ENCODE results near the gene SREK1. TPM values are rescaled to one million over a fixed set of nuclear protein-coding genes. Genes with fewer than 3 reads are reported as not detected.

Gene SREK1
- total and polyA plus RNA-seq, 3 donors from 2014 or later: 28.4 to 139 (median 108) TPM

- 84 to 85% methylated on average over 4 of the region's 4 CpGs for WGBS, 2 donors
- Histone ChIP-seq H3K9me3 (no peaks in the 10 kb centered on the region), H3K4me1 (no peaks in the 10 kb centered on the region), H3K4me3 (no peak overlapping the region), H3K36me3 (ENCODE audit: low read depth, missing control alignments) (no peaks in the 10 kb centered on the region), H3K27ac (no peak overlapping the region), H3K27me3 (no peaks in the 10 kb centered on the region)
- DNase-seq: no peak
- no peak for TF ChIP-seq CTCF (IDR thresholded peaks at IDR 0.05)
- TF ChIP-seq POLR2A (IDR thresholded peaks at IDR 0.05): no peak
- intact Hi-C loops (cut with DNase I; ENCODE audit: low total_unique reads): no loop called here
These were observed 53.8 kb downstream of the SREK1 start for GRCh38 chr5:66197764-66198405.

- TF ChIP-seq POLR2A (IDR thresholded peaks at IDR 0.05): no peak
- TF ChIP-seq CTCF (IDR thresholded peaks at IDR 0.05): no peak
- intact Hi-C loops (cut with DNase I; ENCODE audit: low total_unique reads): no loop called here
- Histone ChIP-seq H3K27ac (no peak overlapping the region), H3K27me3 (no peaks in the 10 kb centered on the region), H3K4me3 (no peak overlapping the region), H3K9me3 (no peaks in the 10 kb centered on the region), H3K36me3 (ENCODE audit: low read depth, missing control alignments) (no peaks in the 10 kb centered on the region), H3K4me1 (no peaks in the 10 kb centered on the region)
- DNase-seq: no peak
- WGBS, 2 donors: 92 to 100% methylated on average over 1 of the region's 1 CpG
These were observed 54.7 kb downstream of the SREK1 start for GRCh38 chr5:66198837-66199236.

- H3K4me1 ChIP-seq: peaks cover 3% of the 10 kb centered on the region
- no peaks in the 10 kb centered on the region for H3K36me3 ChIP-seq (ENCODE audit: low read depth, missing control alignments)
- no peaks in the 10 kb centered on the region for H3K9me3 ChIP-seq
- no peaks in the 10 kb centered on the region for H3K27me3 ChIP-seq
- H3K27ac ChIP-seq: no peak overlapping the region
- TF ChIP-seq POLR2A (IDR thresholded peaks at IDR 0.05) (no peak), CTCF (IDR thresholded peaks at IDR 0.05) (no peak)
- no peak for DNase-seq
- intact Hi-C loops (cut with DNase I; ENCODE audit: low total_unique reads): no loop called here
- no peak overlapping the region for H3K4me3 ChIP-seq
- WGBS, 2 donors: 70 to 81% methylated on average over 4 of the region's 4 CpGs
These were observed 59.4 kb downstream of the SREK1 start for GRCh38 chr5:66203531-66203930.

- no peak for DNase-seq
- H3K27me3 ChIP-seq: no peaks in the 10 kb centered on the region
- H3K4me3 ChIP-seq: no peak overlapping the region
- H3K36me3 ChIP-seq (ENCODE audit: low read depth, missing control alignments): no peaks in the 10 kb centered on the region
- 92 to 94% methylated on average over 5 of the region's 5 CpGs for WGBS, 2 donors
- H3K9me3 ChIP-seq: no peaks in the 10 kb centered on the region
- H3K4me1 ChIP-seq: peaks cover 16% of the 10 kb centered on the region
- TF ChIP-seq POLR2A (IDR thresholded peaks at IDR 0.05): no peak
- no peak for TF ChIP-seq CTCF (IDR thresholded peaks at IDR 0.05)
- intact Hi-C loops (cut with DNase I; ENCODE audit: low total_unique reads): no loop called here
- no peak overlapping the region for H3K27ac ChIP-seq
These were observed 62.4 kb downstream of the SREK1 start for GRCh38 chr5:66206465-66206864.

Measured in testis (tissue), 3 donors.